ENCODE measurements around the gene COA8. TPM values are rescaled to one million over a fixed set of nuclear protein-coding genes. Genes with fewer than 3 reads are reported as not detected.
A peak's percentile ranks its signal among the peaks of the same experiment; 100 is the strongest.

Gene COA8
- total and polyA plus RNA-seq, 2 of the 13 experiments (the other 11 are each of a cell fraction or from before 2014, with no cell fraction given): 10.9 to 25.1 TPM

GRCh38 chr14:103526247-103526913, 36.4 kb upstream of the COA8 start (continued):
- TF ChIP-seq ZNF761 (CRISPR knock-in tag; conservative IDR thresholded peaks at IDR 0.05): no peak; the same call in 1 of the 2 replicates
- 0 out of 2 replicates have a peak, but pooled peaks have one; percentile 34 for TF ChIP-seq ZNF710 (CRISPR knock-in tag; IDR thresholded peaks at IDR 0.05; ENCODE audit: borderline replicate concordance)
- TF ChIP-seq, protein P1, sequence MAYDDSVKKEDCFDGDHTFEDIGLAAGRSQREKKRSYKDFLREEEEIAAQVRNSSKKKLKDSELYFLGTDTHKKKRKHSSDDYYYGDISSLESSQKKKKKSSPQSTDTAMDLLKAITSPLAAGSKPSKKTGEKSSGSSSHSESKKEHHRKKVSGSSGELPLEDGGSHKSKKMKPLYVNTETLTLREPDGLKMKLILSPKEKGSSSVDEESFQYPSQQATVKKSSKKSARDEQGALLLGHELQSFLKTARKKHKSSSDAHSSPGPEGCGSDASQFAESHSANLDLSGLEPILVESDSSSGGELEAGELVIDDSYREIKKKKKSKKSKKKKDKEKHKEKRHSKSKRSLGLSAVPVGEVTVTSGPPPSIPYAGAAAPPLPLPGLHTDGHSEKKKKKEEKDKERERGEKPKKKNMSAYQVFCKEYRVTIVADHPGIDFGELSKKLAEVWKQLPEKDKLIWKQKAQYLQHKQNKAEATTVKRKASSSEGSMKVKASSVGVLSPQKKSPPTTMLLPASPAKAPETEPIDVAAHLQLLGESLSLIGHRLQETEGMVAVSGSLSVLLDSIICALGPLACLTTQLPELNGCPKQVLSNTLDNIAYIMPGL (CRISPR knock-in tag; IDR thresholded peaks at IDR 0.05; ENCODE audit: borderline replicate concordance in 1 of 2, low read depth in 1 of 2): peak in 1 of 2 experiments; percentile 14; a peak in 1 of 4 replicates
- peak; percentile 21; the same call in 1 of the 2 replicates for TF ChIP-seq HDAC2 (CRISPR knock-in tag; IDR thresholded peaks at IDR 0.05)
- TF ChIP-seq, protein P2, sequence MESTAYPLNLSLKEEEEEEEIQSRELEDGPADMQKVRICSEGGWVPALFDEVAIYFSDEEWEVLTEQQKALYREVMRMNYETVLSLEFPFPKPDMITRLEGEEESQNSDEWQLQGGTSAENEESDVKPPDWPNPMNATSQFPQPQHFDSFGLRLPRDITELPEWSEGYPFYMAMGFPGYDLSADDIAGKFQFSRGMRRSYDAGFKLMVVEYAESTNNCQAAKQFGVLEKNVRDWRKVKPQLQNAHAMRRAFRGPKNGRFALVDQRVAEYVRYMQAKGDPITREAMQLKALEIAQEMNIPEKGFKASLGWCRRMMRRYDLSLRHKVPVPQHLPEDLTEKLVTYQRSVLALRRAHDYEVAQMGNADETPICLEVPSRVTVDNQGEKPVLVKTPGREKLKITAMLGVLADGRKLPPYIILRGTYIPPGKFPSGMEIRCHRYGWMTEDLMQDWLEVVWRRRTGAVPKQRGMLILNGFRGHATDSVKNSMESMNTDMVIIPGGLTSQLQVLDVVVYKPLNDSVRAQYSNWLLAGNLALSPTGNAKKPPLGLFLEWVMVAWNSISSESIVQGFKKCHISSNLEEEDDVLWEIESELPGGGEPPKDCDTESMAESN (CRISPR knock-in tag; conservative IDR thresholded peaks at IDR 0.05): no peak
- no peak for TF ChIP-seq FOXP4 (CRISPR knock-in tag; IDR thresholded peaks at IDR 0.05)
- TF ChIP-seq RARA (CRISPR knock-in tag; IDR thresholded peaks at IDR 0.05): peak; percentile 97
- TF ChIP-seq ZNF180 (CRISPR knock-in tag; IDR thresholded peaks at IDR 0.05; ENCODE audit: borderline replicate concordance, low read depth): no peak
- TF ChIP-seq, protein P3, sequence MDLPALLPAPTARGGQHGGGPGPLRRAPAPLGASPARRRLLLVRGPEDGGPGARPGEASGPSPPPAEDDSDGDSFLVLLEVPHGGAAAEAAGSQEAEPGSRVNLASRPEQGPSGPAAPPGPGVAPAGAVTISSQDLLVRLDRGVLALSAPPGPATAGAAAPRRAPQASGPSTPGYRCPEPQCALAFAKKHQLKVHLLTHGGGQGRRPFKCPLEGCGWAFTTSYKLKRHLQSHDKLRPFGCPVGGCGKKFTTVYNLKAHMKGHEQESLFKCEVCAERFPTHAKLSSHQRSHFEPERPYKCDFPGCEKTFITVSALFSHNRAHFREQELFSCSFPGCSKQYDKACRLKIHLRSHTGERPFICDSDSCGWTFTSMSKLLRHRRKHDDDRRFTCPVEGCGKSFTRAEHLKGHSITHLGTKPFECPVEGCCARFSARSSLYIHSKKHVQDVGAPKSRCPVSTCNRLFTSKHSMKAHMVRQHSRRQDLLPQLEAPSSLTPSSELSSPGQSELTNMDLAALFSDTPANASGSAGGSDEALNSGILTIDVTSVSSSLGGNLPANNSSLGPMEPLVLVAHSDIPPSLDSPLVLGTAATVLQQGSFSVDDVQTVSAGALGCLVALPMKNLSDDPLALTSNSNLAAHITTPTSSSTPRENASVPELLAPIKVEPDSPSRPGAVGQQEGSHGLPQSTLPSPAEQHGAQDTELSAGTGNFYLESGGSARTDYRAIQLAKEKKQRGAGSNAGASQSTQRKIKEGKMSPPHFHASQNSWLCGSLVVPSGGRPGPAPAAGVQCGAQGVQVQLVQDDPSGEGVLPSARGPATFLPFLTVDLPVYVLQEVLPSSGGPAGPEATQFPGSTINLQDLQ (CRISPR knock-in tag; IDR thresholded peaks at IDR 0.05): no peak
- TF ChIP-seq STAT5B (CRISPR knock-in tag; IDR thresholded peaks at IDR 0.05): no peak
- peak; percentile 57; the same call in 1 of the 2 replicates for TF ChIP-seq PHF21A (CRISPR knock-in tag; IDR thresholded peaks at IDR 0.05)
- TF ChIP-seq ZNF451 (CRISPR knock-in tag; IDR thresholded peaks at IDR 0.05): 0 out of 2 replicates have a peak, but pooled peaks have one; percentile 55
- no peak for TF ChIP-seq SMARCE1 (IDR thresholded peaks at IDR 0.05; ENCODE audit: borderline replicate concordance)
- TF ChIP-seq, protein P4, sequence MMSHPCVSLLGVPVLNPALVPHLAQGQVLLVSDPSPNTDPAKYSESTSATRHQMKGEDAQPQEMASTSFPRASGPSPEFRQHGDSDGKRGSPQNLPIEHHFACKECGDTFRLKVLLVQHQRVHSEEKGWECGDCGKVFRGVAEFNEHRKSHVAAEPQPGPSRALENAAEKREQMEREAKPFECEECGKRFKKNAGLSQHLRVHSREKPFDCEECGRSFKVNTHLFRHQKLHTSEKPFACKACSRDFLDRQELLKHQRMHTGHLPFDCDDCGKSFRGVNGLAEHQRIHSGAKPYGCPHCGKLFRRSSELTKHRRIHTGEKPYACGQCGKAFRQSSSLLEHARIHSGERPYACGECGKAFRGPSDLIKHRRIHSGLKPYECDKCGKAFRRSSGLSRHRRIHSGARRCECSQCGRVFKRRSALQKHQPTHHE (CRISPR knock-in tag; IDR thresholded peaks at IDR 0.05; ENCODE audit: borderline replicate concordance): no peak
- no peak for TF ChIP-seq ZFP90 (CRISPR knock-in tag; IDR thresholded peaks at IDR 0.05; ENCODE audit: borderline replicate concordance)
- TF ChIP-seq PITX1 (CRISPR knock-in tag; IDR thresholded peaks at IDR 0.05): peak; percentile 36; the same call in 1 of the 2 replicates

All from HepG2 (cell line).